Gastroesophageal sphincter (tissue), 4 donors: ENCODE measurements around the gene FARS2. TPM values are rescaled to one million over a fixed set of nuclear protein-coding genes. Genes with fewer than 3 reads are reported as not detected.
"Not testable (repeated sequence)": the region's sequence is repeated elsewhere in the genome, so short reads cannot be mapped to it uniquely, and the experiment has no call there.

Experiments used
- ATAC-seq: fragments of 150-250 bp; one replicate; pipeline ENCODE4 v1.9.1; 2016; ENCODE audit warnings: mild to moderate bottlenecking, moderate library complexity
- H3K27ac ChIP-seq, 4 donors: fragments of 200-600 bp; sonication (generic) in 3 of 4; 1 replicate in 3 of 4; 2 replicates in 1 of 4; pipeline ENCODE4 v1.5.1; 2016 to 2019
- H3K27me3 ChIP-seq: fragments of 200-600 bp; sonication (generic); one replicate; pipeline ENCODE4 v1.5.1; 2019
- H3K36me3 ChIP-seq, 2 donors: fragments of 200-600 bp; sonication (generic); one replicate each; pipeline ENCODE4 v1.5.1; 2019; ENCODE audit warnings: control low read depth in 1 of 2
- H3K4me1 ChIP-seq, 3 donors: fragments of 200-600 bp; sonication (generic); 1 replicate in 2 of 3; 2 replicates in 1 of 3; pipeline ENCODE4 v1.5.1; 2016 to 2019; ENCODE audit warnings: control low read depth in 2 of 3
- H3K4me3 ChIP-seq, 2 donors: fragments of 200-600 bp; sonication (generic); one replicate each; pipeline ENCODE4 v1.5.1; 2019; ENCODE audit warnings: mild to moderate bottlenecking in 1 of 2, moderate library complexity in 1 of 2
- H3K9me3 ChIP-seq, 3 donors: fragments of 200-600 bp; sonication (generic); one replicate each; pipeline ENCODE4 v1.5.1; 2017 to 2019; ENCODE audit warnings: control low read depth in 2 of 3
- CTCF ChIP-seq, 4 experiments: fragments of 200-600 bp in 2 of 4; fragments of 450-650 bp in 2 of 4; sonication (generic) in 1 of 4; IDR thresholded peaks; one replicate each; pipeline ENCODE4 v1.5.1; 2017 to 2019; ENCODE audit warnings: antibody characterized with exemption in 4 of 4, mild to moderate bottlenecking in 2 of 4, moderate library complexity in 2 of 4
- EP300 ChIP-seq: sonication (generic); formaldehyde crosslinking; IDR thresholded peaks from one replicate; pipeline ENCODE4 v1.6.1; 2017; ENCODE audit warnings: antibody characterized with exemption, mild to moderate bottlenecking
- POLR2A ChIP-seq, 2 donors: fragments of 450-650 bp; IDR thresholded peaks; one replicate each; pipeline ENCODE4 v1.6.1; 2017; ENCODE audit warnings: antibody characterized with exemption in 2 of 2, mild to moderate bottlenecking in 2 of 2, moderate library complexity in 1 of 2
- POLR2AphosphoS5 ChIP-seq: sonication (generic); formaldehyde crosslinking; IDR thresholded peaks from one replicate; pipeline ENCODE4 v1.6.1; 2017; ENCODE audit warnings: antibody characterized with exemption
- WGBS, 2 donors: methylation state at CpG; one replicate each; pipeline ENCODE4 v1.1.5; 2018; ENCODE audit warnings: low coverage in 1 of 2; 5-methylcytosine and 5-hydroxymethylcytosine counted together
- total RNA-seq, 4 donors: library from RNA; depleted of rRNA; stranded (reverse); fragments of >200 nt; gene quantifications; one replicate each; pipeline ENCODE4 v1.1.0, GENCODE V29; 2016

FARS2 gene
- total RNA-seq, 4 donors from 2014 or later: 9.8 to 16.3 (median 14.4) TPM

- 64 to 97% methylated on average over 3 of the region's 3 CpGs for WGBS, 2 donors
- Histone ChIP-seq H3K9me3 (no peaks in the 10 kb centered on the region), H3K27me3 (no peaks in the 10 kb centered on the region)
Observed at GRCh38 chr6:5562277-5562676, 301.0 kb downstream of the FARS2 start.

DNA sequence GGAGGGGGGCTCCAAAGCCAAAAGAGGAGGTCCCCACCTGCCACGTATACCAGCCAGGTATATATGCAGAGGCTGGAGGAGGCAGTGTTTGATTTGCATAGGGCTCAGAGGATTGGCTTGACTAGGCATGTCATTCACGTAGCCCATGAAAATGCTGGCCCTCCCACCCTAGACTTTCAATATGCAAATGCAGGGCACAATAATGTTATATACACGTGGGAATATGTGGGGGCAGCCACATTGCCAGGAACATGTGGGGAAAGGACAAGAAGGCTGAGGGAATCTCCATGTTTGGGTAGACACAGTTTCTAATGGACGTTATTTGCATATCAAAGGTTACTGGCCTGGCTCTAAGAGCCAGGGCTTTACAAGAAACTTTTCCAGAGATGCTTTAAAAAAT, 301.8 kb downstream of the FARS2 start:
- H3K27ac ChIP-seq: no peak overlapping the region
- no peaks in the 10 kb centered on the region for H3K9me3 ChIP-seq
- ATAC-seq: no peak
- H3K27me3 ChIP-seq: no peaks in the 10 kb centered on the region
- TF ChIP-seq EP300 (no peak), POLR2A (IDR thresholded peaks at IDR 0.05) (no peak)
- no peaks in the 10 kb centered on the region for H3K36me3 ChIP-seq
- peaks cover 0 to 11% (median 0%) of the 10 kb centered on the region in 3 donors for H3K4me1 ChIP-seq
- no peak overlapping the region for H3K4me3 ChIP-seq
- WGBS, 2 donors: 80 to 88% methylated on average over 4 of the region's 4 CpGs

More at GRCh38 chr6:5562277-5562676, 301.0 kb downstream of the FARS2 start:
- no peaks in the 10 kb centered on the region for H3K36me3 ChIP-seq
- no peak overlapping the region for H3K27ac ChIP-seq
- no peak overlapping the region for H3K4me3 ChIP-seq
- TF ChIP-seq CTCF (IDR thresholded peaks at IDR 0.05) (no peak), POLR2AphosphoS5 (no peak)
- peaks cover 0 to 11% (median 0%) of the 10 kb centered on the region in 3 donors for H3K4me1 ChIP-seq
- no peak for ATAC-seq

GRCh38 chr6:5564746-5565145, 303.4 kb downstream of the FARS2 start:
- not testable (repeated sequence) for H3K9me3 ChIP-seq, H3K36me3 ChIP-seq, H3K4me3 ChIP-seq, H3K27me3 ChIP-seq, H3K27ac ChIP-seq, ATAC-seq
- WGBS, 2 donors: 50 to 59% methylated on average over 1 to 3 of the region's 3 CpGs
- H3K4me1 ChIP-seq: peaks cover 0 to 13% (median 0%) of the 10 kb centered on the region in 3 donors

- Histone ChIP-seq H3K4me1 (peaks cover 0 to 15% (median 0%) of the 10 kb centered on the region in 3 donors), H3K9me3 (no peaks in the 10 kb centered on the region), H3K27ac (no peak overlapping the region), H3K36me3 (no peaks in the 10 kb centered on the region), H3K27me3 (no peaks in the 10 kb centered on the region), H3K4me3 (no peak overlapping the region)
- no peak for ATAC-seq
- 74 to 85% methylated on average over 3 of the region's 3 CpGs for whole genome bisulfite sequencing, 2 donors
- TF ChIP-seq CTCF (IDR thresholded peaks at IDR 0.05) (no peak), EP300 (no peak), POLR2AphosphoS5 (no peak), POLR2A (IDR thresholded peaks at IDR 0.05) (no peak)
Observed at GRCh38 chr6:5565971-5566370, 304.7 kb downstream of the FARS2 start.

- TF ChIP-seq POLR2AphosphoS5 (no peak), POLR2A (IDR thresholded peaks at IDR 0.05) (no peak), EP300 (no peak), CTCF (IDR thresholded peaks at IDR 0.05) (no peak)
- no peaks in the 10 kb centered on the region for H3K27me3 ChIP-seq
- 90 to 100% methylated on average over 2 to 4 of the region's 4 CpGs for WGBS, 2 donors
- no peak for ATAC-seq
- no peak overlapping the region for H3K27ac ChIP-seq
- peaks cover 0 to 15% (median 0%) of the 10 kb centered on the region in 3 donors for H3K4me1 ChIP-seq
- no peaks in the 10 kb centered on the region for H3K36me3 ChIP-seq
- no peak overlapping the region for H3K4me3 ChIP-seq
- H3K9me3 ChIP-seq: no peaks in the 10 kb centered on the region
Observed at GRCh38 chr6:5566718-5567117, 305.4 kb downstream of the FARS2 start.

GRCh38 chr6:5567352-5567751, 306.0 kb downstream of the FARS2 start:
- H3K9me3 ChIP-seq: no peaks in the 10 kb centered on the region
- no peak overlapping the region for H3K4me3 ChIP-seq
- 88 to 100% methylated on average over 3 of the region's 3 CpGs for WGBS, 2 donors
- no peaks in the 10 kb centered on the region for H3K27me3 ChIP-seq
- TF ChIP-seq POLR2AphosphoS5: no peak
- TF ChIP-seq POLR2A (IDR thresholded peaks at IDR 0.05): no peak
- TF ChIP-seq CTCF (IDR thresholded peaks at IDR 0.05): no peak
- no peak for TF ChIP-seq EP300
- peaks cover 0 to 15% (median 0%) of the 10 kb centered on the region in 3 donors for H3K4me1 ChIP-seq
- no peak for ATAC-seq
- H3K36me3 ChIP-seq: no peaks in the 10 kb centered on the region
- no peak overlapping the region for H3K27ac ChIP-seq
